ENCODE data around the gene CAMTA1. TPM values are rescaled to one million over a fixed set of nuclear protein-coding genes. Genes with fewer than 3 reads are reported as not detected.

CAMTA1 gene
- total RNA-seq, 1 donor from 2014 or later = 268 TPM

DNA sequence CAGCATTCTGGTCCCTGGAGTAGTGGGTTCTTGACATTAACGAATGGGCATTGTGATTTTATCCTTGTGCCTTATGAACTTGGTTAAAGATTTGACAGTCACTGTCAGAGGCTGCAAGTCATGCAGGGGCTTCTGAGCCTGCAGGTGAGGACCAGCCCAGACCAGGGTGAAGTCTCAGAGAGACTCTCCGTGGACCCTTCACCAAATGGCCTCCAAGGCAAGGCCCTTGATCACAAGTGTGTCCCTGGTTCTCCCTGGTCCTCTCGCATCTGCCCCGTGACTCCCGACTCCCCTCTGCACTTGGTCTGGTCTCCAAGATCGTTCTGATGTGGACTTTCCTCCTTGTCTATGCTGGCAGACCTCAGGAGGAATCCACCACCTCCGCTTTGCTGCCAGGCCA lies 509.4 kb downstream of the CAMTA1 start:
- Histone ChIP-seq H3K4me2 (no peak overlapping the region), H3K36me3 (no peaks in the 10 kb centered on the region), H3K27me3 (no peaks in the 10 kb centered on the region), H3K27ac (no peak overlapping the region), H3K9ac (no peak overlapping the region), H4K20me1 (ENCODE audit: low read depth) (no peaks in the 10 kb centered on the region), H3K79me2 (ENCODE audit: low read depth) (no peaks in the 10 kb centered on the region), H3K4me1 (peaks cover 27% of the 10 kb centered on the region), H2AFZ (replicated peaks) (no peak overlapping the region), H3K9me3 (ENCODE audit: low read depth) (no peaks in the 10 kb centered on the region), H3F3A (ENCODE audit: low read depth) (peaks cover 9% of the 10 kb centered on the region), H3K4me3 (no peak overlapping the region)
- Mint-ChIP-seq H3K4me3 (no peak overlapping the region), H3K4me1 (peaks cover 36% of the 10 kb centered on the region), H3K27ac (no peak overlapping the region), H3K9me3 (peaks cover 12% of the 10 kb centered on the region), H3K36me3 (no peaks in the 10 kb centered on the region), H3K27me3 (ENCODE audit: insufficient read depth, low read depth) (no peaks in the 10 kb centered on the region)
- TF ChIP-seq, protein P1, sequence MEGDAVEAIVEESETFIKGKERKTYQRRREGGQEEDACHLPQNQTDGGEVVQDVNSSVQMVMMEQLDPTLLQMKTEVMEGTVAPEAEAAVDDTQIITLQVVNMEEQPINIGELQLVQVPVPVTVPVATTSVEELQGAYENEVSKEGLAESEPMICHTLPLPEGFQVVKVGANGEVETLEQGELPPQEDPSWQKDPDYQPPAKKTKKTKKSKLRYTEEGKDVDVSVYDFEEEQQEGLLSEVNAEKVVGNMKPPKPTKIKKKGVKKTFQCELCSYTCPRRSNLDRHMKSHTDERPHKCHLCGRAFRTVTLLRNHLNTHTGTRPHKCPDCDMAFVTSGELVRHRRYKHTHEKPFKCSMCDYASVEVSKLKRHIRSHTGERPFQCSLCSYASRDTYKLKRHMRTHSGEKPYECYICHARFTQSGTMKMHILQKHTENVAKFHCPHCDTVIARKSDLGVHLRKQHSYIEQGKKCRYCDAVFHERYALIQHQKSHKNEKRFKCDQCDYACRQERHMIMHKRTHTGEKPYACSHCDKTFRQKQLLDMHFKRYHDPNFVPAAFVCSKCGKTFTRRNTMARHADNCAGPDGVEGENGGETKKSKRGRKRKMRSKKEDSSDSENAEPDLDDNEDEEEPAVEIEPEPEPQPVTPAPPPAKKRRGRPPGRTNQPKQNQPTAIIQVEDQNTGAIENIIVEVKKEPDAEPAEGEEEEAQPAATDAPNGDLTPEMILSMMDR (IDR thresholded peaks at IDR 0.05) = no peak
- TF ChIP-seq EZH2 (IDR thresholded peaks at IDR 0.05) = no peak
- no peak for TF ChIP-seq EZH2phosphoT487 (IDR thresholded peaks at IDR 0.05)
- DNase-seq (ENCODE audit: low spot score) = no peak

DNA sequence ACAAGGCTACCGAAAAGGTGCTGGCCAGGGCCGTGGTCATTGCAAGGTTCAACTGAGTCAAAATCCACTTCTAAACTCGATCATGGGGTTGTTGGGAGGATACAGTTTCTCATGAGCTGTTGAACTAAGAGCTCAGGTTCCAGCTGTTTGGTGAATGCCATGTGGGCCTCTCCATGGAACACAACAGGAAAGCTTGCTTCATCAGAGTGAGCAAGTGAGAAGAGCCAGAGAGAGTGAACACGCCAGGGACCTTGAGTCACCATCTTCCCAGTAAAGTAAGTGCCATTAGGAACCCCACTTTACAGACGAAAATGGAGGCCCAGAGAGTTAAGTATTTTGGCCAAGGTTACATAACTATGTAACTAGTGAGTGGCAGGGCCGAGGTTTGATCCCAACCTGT lies 510.7 kb downstream of the CAMTA1 start:
- H3K27me3 ChIP-seq = no peaks in the 10 kb centered on the region
- H3K9me3 Mint-ChIP-seq = peaks cover 12% of the 10 kb centered on the region
- TF ChIP-seq, protein P1 (IDR thresholded peaks at IDR 0.05) = no peak
- no peak for TF ChIP-seq EZH2 (IDR thresholded peaks at IDR 0.05)
- TF ChIP-seq EZH2phosphoT487 (IDR thresholded peaks at IDR 0.05) = no peak
- no peaks in the 10 kb centered on the region for H3K79me2 ChIP-seq (ENCODE audit: low read depth)
- H3K27ac Mint-ChIP-seq = no peak overlapping the region
- H3K36me3 Mint-ChIP-seq = no peaks in the 10 kb centered on the region
- H3K27me3 Mint-ChIP-seq (ENCODE audit: insufficient read depth, low read depth) = no peaks in the 10 kb centered on the region
- H3K27ac ChIP-seq = no peak overlapping the region
- H3K4me1 Mint-ChIP-seq = peaks cover 46% of the 10 kb centered on the region
- H3K4me1 ChIP-seq = peaks cover 30% of the 10 kb centered on the region
- no peaks in the 10 kb centered on the region for H3K36me3 ChIP-seq
- H2AFZ ChIP-seq (replicated peaks) = no peak overlapping the region
- H3F3A ChIP-seq (ENCODE audit: low read depth) = peaks cover 10% of the 10 kb centered on the region
- H4K20me1 ChIP-seq (ENCODE audit: low read depth) = no peaks in the 10 kb centered on the region
- H3K9ac ChIP-seq = no peak overlapping the region
- no peak overlapping the region for H3K4me2 ChIP-seq
- H3K4me3 ChIP-seq = no peak overlapping the region
- H3K4me3 Mint-ChIP-seq = no peak overlapping the region
- no peaks in the 10 kb centered on the region for H3K9me3 ChIP-seq (ENCODE audit: low read depth)
- DNase-seq (ENCODE audit: low spot score) = no peak

DNA sequence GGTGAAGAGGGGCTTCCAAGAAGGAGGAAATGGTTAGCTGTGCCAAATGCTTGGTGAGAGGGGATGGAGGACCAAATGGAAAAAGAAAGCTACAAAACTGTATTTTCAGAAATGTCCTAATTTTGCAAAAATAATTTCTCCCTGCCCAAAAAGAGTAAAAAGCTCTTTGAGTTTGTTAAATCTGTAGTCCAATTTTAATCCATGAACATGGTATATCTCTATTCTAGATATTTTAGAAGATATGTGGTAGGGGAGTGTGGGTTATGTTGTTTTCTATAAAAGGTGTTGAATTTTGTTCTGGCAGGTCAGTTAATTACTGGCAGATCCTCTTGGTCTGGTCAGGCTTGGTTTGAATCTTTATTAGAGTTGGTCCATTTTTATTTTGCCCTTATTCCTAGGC lies 511.7 kb downstream of the CAMTA1 start:
- Mint-ChIP-seq H3K36me3 (no peaks in the 10 kb centered on the region), H3K4me3 (no peak overlapping the region), H3K4me1 (peaks cover 54% of the 10 kb centered on the region), H3K27ac (no peak overlapping the region), H3K9me3 (peaks cover 12% of the 10 kb centered on the region), H3K27me3 (ENCODE audit: insufficient read depth, low read depth) (no peaks in the 10 kb centered on the region)
- Histone ChIP-seq H3K4me1 (peaks cover 30% of the 10 kb centered on the region), H3F3A (ENCODE audit: low read depth) (peaks cover 10% of the 10 kb centered on the region), H2AFZ (replicated peaks) (no peak overlapping the region), H3K4me3 (no peak overlapping the region), H3K27me3 (no peaks in the 10 kb centered on the region), H3K36me3 (no peaks in the 10 kb centered on the region), H3K9me3 (ENCODE audit: low read depth) (no peaks in the 10 kb centered on the region), H3K27ac (no peak overlapping the region), H3K9ac (no peak overlapping the region), H3K4me2 (no peak overlapping the region), H4K20me1 (ENCODE audit: low read depth) (no peaks in the 10 kb centered on the region), H3K79me2 (ENCODE audit: low read depth) (no peaks in the 10 kb centered on the region)
- TF ChIP-seq EZH2phosphoT487 (IDR thresholded peaks at IDR 0.05) (no peak), EZH2 (IDR thresholded peaks at IDR 0.05) (no peak)
- TF ChIP-seq, protein P1 (IDR thresholded peaks at IDR 0.05) = no peak
- no peak for DNase-seq (ENCODE audit: low spot score)

Data from neural progenitor cell (in vitro differentiated cells).